A549 treated with Mapracorat at 1 μM for 4 hours (cell line): Measurements from ENCODE around the gene PATZ1. TPM values are rescaled to one million over a fixed set of nuclear protein-coding genes. Genes with fewer than 3 reads are reported as not detected.

Experiments used
- total RNA-seq: library from RNA; stranded (reverse); fragments of 200-300 nt; extraction: Qiagen RNA extraction; gene quantifications from 5 replicates; pipeline ENCODE4 v1.2.3, GENCODE V29; 2022

The PATZ1 gene, protein sequence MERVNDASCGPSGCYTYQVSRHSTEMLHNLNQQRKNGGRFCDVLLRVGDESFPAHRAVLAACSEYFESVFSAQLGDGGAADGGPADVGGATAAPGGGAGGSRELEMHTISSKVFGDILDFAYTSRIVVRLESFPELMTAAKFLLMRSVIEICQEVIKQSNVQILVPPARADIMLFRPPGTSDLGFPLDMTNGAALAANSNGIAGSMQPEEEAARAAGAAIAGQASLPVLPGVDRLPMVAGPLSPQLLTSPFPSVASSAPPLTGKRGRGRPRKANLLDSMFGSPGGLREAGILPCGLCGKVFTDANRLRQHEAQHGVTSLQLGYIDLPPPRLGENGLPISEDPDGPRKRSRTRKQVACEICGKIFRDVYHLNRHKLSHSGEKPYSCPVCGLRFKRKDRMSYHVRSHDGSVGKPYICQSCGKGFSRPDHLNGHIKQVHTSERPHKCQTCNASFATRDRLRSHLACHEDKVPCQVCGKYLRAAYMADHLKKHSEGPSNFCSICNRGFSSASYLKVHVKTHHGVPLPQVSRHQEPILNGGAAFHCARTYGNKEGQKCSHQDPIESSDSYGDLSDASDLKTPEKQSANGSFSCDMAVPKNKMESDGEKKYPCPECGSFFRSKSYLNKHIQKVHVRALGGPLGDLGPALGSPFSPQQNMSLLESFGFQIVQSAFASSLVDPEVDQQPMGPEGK
- 17.2 to 21.8 TPM (median 21.5 TPM) in 5 replicates for total RNA-seq

DNA sequence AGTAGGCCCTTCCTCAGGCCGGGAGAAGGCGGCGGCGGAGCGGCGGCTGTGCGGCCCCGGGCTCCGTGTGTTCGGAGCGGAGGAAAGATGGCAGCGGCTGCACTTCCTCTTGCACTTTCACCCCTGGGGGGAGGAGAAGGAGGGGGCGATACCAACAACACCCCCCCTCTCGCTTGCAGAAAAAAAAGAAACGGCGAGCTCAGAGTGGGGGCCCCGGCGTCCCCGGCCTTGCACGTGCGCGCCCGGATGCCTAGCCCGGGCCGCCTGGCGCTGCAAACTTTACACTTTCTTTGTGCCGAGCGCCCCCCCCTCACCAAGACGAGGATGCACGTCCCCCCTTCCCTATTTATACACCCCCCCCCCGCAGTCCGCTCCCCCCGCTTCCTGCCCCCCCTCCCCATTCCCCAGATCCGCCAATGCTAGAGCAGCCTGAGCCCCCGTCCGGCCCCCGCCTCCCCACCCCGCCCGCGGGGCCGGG, at the start of gene PATZ1:
PATZ1 (minus strand) TSS at position 92 of the 478 bp plus-strand sequence. CDS start 744 bp downstream, outside the sequence.

DNA sequence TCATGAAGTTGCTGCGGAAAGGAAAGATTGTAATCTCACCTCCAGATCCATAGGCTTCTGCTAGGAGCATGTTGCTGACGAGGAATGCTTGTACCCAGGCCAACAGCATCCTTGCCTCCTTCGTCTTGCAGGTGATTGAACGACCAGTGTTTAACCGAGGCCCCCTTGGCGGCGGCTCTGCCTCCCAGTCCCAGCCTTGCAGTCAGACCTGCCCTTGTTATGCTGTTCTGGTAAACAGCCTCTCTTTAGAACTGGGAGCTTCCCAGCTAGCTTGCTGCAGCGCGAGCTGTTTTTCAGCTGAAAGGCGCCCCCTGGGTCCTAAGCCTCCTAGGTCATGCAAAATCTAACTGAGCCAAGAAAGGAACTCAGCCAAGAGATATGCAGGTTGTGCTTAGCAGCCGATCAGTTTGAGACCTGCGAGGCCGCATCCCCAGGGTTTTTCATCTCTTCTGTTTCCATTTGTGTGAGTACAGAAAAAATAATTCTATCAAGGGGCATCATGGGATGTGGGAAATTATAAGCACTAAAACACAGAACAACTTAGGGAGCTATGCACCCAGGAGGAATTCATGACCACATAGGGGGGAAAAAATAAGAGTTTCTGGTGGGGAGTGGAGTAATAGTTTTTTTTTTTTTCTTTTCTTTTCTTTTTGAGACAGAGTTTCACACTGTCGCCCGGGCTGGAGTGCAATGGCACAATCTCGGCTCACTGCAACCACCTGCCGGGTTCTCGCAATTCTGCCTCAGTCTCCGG, 53.7 kb downstream of the PATZ1 start, which contains the start of gene PIK3IP1:
PIK3IP1 (minus strand) TSS at position 253 of the 754 bp plus-strand sequence; CDS start at position 109, 144 bp downstream.

Other genes starting within 250 kb of the PATZ1 start
- gene SELENOM, start 238.8 kb downstream of the PATZ1 start, total RNA-seq = 55.2 to 75.8 TPM (median 69.0 TPM) in 5 replicates
- gene INPP5J, start 223.4 kb downstream of the PATZ1 start, total RNA-seq = 0.44 to 0.56 TPM (median 0.54 TPM) in 5 replicates
- gene PLA2G3, start 205.8 kb downstream of the PATZ1 start, total RNA-seq = not detected in 5 replicates
- 22.7 to 25.9 TPM (median 25.3 TPM) in 5 replicates for gene RNF185, start 186.2 kb downstream of the PATZ1 start, total RNA-seq
- gene LIMK2, start 134.0 kb downstream of the PATZ1 start, total RNA-seq = 7.4 to 9.0 TPM (median 7.7 TPM) in 5 replicates
- gene PIK3IP1, start 53.9 kb downstream of the PATZ1 start, total RNA-seq = 0.73 to 1.2 TPM (median 0.78 TPM) in 5 replicates
- gene DRG1, start 53.3 kb upstream of the PATZ1 start, total RNA-seq = 50.9 to 85.7 TPM (median 58.2 TPM) in 5 replicates
- 12.4 to 15.6 TPM (median 13.1 TPM) in 5 replicates for gene EIF4ENIF1, start 143.5 kb upstream of the PATZ1 start, total RNA-seq
- 8.3 to 12.2 TPM (median 9.3 TPM) in 5 replicates for gene SFI1, start 150.2 kb upstream of the PATZ1 start, total RNA-seq